UCSD-AML1 (cell line): ENCODE data around the gene UNC79.

ENCODE experiments used
- DNase-seq: peaks from one replicate; lab custom pipeline; 2025; ENCODE audit not compliant: unreplicated experiment; lab: John Stamatoyannopoulos, UW

UNC79 gene

DNA sequence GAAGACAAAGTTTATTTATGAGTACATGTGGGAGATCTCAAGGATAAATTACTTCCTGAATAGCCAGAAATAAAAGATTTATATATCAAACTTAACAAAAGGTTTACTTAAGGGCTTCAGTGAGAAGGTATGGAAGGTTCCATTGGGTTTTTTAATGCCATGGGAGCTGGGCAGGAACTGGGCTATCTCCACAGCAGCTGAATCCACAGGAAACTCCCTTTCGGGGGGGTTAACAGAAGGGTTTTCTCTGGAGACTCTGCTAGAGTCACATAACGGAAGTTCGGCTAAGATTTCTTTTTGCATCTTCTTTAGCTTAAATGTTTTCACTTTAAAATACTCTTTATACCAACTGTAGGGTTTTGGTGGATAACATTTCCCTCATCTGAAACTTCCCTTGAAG lies 113.5 kb downstream of the UNC79 start:
- no peak for DNase-seq

DNA sequence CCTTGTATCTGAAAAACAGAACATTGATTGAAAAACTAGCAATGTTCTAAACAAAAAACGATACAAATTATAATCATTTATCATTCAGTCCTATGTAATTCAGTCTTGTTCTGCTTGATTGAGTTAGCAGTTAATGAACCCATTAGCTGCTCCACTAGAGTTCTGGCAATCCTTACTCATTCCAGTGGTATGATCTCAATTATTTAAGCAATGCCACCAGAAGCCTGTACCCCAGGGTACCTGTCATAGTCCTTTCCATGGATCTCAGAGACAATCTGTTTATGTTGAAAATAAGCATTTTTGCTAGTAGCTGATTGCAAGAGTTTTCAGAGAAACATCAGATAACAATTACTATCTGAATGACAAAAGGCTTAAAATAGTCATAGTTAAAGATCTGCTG lies 115.9 kb downstream of the UNC79 start:
- no peak for DNase-seq

DNA sequence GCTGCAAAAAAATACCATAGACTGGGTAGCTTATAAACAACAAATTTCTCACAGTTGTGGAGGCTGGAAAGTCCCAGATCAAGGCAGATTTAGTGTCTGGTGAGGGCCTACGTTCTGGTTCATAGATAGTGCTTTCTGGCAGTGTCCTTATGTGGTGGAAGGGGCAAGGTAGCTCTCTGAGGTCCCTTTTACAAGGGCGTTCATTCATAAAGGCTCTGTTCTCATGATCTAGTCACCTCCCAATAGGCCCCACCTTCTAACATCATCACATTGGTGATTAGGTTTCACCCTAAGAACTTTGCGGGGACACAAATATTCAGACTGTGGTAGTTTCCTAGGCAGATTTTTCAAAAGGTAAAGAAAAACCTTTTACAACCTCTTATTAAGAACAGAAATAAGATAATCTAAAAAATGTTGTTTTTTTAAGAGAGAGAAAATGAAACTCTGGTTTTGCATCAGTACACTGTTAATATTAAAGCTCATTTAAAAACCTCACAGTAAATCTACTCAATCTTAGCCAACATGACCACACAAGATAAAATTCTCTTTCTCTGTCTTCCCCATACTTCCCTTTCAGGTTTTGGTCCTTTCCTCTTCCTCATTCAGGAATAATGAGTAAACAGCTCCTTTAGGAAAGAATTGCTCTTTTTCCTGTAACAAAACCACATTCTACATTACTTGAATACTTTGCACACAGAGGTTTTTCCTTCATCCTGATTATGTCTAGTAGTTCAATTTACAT lies 117.5 kb downstream of the UNC79 start:
- DNase-seq, result no peak

DNA sequence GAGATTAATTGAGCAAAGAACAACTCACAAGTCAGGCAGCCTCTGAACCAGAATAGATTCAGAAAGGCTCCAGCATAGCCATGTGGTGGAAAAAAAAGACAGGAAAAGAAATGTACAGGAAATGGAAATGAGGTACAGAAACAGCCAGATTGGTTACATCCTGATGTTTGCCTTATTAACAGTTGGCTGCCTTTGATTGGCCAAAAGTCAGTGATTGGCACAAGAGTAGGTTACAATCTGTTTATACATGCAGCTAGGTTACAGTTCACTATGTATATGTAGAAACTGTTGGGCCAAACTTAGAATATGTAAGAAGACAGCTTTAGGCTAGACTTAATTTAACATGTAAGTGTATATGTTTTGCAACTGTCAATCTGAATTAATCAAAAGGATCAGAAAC lies 118.9 kb downstream of the UNC79 start:
- no peak for DNase-seq

DNA sequence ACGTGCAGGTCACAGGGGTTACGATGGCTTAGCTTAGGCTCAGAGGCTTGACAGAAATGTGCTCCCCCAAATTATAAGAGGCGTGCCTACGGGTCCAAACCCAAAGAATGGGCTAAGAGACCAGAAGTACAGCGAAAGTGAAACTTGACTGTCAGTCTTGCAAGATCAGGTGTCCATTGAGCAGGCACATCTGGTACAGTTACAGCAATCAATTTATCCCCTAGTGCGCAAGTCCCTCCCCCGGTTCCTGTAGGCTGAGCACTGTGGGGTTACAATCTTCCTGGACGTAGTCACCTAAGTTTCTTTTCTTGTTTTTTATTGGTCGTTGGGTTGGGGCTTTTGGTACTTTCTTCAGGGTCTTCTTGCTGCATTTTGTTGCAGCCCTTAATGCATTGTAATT lies 134.2 kb downstream of the UNC79 start:
- no peak for DNase-seq

DNA sequence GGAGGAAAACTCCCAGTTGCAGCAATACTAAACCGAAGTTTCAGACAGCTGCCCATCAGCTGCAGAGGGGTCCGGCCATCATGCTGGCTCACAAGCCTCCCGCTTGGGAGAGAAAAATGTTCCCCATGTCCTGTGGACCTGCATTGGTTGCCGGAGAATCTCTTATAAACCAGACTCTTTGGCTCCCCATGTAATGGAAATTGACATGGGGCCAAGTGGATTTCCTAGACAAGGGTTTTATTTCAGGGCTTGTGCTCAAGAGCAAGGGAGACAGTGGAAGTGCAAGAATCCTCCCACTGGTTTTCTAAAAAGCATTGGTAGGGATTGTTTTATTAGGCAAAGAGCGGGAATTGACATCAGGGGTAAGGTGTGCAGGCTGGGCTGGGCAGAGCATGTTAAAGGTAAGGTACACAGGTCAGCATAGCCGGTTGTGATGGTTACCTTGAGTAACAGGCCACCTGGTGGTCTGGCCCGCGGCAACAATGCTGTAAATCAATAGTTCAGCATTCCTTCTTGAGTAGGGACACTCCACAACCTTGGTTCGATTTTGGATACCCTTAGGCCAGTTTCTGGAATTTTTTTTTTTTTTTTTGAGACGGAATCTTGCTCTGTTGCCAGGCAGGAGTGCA lies 135.4 kb downstream of the UNC79 start:
- no peak for DNase-seq

DNA sequence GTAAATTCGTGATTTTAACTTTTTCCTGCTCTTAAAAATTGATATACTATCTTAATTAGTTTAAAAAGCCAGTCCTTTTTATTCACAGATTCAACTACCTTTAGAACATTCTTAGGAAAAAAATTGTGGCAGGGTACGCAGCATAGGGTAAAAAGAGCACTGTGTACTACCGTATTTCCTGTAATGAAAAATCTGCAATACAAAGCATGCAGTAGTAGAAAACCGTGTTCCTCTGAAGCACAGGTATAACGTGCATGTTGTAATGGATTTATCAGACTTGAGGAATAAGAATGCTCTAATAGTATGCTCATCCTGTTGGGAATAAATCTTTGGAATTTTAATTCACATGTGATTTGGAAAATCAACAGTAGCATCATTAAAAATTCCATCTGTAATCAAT lies 140.5 kb downstream of the UNC79 start:
- DNase-seq, result no peak

DNA sequence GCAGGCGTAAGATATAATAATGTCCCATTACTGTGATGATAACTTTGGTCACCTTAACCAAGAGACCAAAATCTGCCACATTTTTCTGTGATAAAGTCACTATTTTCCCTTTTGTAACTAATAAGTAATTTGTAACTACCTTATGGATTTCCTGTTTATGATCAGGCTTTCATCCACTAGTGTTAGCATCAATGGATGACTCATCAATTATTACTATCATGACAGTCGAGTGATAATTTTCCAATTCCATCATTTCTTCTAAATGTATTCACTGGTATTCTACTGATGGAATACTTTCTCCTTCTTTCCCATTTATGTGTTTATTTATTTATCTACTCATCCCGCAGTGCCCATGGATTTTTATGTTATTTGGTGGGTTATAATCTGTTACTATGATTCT lies 148.4 kb downstream of the UNC79 start:
- DNase-seq, result no peak

DNA sequence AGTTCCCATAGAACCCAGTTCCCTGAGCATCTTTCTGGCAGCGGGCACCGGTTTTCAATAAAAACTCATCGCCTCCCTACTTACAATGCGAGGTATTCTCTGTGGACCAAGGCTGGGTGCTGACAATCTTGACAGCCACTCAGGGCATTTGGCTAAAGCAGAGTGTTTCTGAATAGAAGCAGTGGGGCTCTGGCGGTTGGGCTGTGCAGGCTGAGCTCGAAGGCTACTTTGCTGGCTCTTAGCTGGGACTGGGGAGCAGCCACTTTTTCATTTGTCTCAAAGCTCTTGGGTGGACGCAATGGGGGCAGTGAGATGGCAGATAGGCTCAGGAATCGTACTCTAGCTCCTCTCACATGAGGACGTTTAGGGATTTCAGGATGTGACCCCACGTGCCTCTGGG lies 151.8 kb downstream of the UNC79 start:
- no peak for DNase-seq

DNA sequence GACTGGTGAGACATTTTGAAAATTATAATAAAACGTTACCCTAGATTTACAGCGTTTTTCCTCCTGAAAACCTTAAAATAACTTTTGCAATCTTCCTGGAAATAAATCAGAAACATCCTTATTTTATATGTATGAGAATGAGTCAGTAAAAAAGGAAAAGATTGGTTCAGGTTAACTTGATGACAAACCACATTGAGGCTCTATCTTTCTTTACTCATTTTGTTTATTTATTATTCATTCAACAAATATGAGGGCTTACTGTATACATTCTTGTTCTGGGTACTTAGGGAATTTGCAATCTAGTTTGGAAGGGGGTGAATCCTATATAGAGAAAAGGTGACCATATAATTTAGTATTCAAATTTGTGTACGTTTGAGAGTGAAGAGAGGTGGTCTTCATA lies 156.6 kb downstream of the UNC79 start:
- DNase-seq, result no peak

DNA sequence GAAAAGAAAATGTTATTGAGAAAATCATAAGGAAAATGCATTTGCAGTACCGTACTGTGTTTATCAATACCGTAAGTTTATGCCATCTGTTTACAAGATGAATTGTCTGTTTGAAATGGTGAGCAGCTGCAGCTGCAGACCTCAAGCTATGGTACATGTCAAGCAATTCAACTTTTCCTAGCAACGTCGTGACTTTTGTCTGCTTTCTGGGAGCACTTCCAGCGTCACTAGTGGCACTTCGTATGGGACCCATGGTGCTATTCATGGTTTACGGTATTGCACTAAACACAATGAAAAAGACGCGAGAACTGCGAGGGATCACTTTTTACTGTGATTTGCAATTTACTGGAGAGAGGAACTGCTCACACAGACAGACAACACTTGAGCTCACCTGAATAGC lies 160.8 kb downstream of the UNC79 start:
- DNase-seq, result no peak

DNA sequence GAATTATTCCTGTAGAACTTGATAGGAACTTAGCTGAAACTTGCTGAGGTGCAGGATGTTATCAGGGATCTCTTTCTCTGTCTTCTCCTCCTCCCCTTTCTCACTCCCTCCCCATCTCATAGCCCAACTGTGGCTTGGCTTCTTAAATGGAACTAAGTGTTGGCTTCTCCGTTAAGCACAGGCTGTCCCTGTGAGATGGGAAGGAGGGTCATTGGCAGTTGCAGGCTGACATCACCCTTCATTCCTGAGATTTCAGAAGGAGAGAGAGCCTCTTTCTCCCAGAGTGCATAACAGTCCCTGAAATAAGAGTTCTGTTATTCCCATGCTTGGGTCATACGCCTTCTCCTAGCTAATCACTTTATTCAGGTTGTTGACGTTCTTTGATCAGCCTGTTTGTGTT lies 162.0 kb downstream of the UNC79 start:
- no peak for DNase-seq

DNA sequence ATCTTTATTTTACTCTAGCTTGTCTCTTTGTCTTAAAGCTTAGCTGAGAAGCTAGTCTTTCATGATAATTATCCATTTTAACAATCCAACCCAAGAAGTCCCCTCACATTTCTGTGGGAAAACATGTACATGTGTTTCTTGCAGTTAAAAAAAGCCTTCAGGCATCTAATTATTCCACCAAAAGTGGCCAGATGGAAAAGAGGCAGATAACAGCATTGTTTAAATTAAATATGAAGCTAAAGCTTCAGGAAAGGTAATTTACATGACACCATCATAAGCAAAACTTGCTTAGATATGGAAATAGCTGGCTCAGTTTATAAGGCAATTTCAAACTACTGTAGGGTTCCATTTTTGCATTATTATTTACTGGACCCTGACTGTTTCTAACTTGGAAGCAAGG lies 175.4 kb downstream of the UNC79 start:
- no peak for DNase-seq

DNA sequence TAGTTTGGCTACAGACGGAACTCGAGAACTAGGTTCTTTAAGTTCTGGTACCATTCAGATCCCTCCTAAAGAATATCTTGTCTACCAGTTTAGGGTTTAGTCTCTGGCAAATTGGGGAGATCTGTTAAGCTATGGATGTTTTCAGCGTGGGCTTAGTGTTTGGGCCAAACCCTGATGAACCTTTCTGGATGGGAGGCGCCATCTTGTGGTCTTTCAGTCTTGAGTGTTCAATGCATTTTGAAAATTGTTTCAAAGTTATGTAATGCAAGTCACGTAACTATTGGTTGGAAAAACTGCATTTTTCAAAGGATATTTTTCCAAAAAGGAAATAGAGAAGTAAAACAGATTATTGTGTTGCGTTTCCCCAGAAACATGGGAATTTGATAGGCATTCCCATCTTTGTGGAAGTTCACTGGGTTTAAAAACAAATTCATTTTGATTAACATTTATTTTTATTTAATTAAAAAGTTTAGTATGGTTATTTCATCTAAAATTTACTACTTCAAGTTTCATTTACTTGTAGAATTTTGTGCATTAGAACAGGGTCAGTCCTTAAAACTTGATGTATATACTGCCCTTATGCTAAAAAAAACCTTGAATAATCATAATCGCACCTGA lies 188.5 kb downstream of the UNC79 start:
- DNase-seq, result no peak

DNA sequence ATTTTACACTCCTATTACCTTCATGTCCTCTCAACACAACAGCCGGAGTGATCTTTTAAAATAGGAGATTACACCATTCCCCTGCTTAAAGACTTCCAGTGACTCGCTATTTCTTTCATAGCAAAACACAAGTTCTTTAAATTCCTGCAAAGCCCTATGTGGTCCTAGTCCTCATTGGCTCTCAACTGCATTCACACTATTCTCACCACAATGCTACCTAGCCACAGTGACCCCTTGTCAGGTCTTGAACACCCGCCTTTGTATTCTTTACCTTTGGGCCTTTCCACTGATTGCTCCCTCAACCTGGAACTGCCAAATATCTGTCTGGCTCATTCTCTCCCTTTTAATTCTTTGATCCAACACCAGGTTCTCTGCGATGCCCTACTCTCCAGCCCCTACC lies 197.3 kb downstream of the UNC79 start:
- DNase-seq, result no peak

DNA sequence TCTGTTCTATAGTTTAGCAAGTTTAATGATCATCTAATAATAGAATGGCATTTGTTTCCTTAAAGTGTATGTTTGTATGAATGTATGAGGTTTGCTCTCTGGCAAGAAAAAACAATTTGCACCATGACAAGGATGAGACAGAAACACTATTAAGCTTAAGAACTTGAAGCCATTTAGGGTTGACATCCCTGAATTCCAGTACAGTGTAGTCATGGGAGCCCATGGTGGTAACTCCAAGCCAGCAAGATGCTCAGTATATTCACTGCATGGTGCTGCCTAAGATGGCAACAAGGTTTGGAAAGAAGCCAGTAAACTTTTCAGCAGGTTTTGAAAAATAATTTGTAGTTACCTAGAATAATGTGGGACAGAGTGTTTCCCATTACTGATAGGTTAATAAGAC lies 198.9 kb downstream of the UNC79 start:
- no peak for DNase-seq

DNA sequence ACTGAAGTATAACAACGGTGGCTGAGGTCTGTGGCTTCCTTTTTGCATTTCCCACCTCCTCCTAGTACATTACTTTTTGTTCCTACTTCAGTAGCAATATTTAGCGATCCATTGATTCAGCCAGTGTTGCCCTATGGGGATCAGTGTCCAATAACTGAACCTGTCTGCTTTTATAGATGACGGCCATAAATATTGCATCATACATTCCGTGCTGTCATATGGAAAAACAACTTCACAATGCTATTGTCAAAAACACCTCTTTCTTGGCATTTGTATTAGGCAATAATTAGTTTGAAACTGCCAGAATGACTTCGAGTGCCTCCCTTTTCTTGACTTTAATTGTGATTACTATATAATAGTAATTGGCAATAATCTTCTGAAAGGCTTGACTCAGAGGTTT lies 208.1 kb downstream of the UNC79 start:
- no peak for DNase-seq

DNA sequence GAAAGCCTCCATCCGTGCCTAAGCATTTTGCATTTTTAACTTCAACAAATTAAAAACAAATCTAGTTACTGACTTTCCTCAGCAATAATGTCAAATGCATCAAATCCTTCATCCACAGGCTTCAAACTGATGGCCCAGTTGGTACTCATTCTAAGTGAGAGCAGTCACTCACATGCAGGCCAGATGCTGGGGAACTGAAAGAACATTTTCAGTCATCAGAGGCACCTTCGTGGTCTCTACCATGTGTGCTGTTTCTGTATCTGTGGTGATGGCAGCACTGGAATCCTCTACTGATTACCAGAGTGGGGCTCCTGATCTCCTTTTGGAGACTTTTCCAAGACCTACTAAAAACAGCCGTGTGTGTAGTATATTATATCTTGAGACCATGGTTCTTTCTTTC lies 212.4 kb downstream of the UNC79 start:
- no peak for DNase-seq

DNA sequence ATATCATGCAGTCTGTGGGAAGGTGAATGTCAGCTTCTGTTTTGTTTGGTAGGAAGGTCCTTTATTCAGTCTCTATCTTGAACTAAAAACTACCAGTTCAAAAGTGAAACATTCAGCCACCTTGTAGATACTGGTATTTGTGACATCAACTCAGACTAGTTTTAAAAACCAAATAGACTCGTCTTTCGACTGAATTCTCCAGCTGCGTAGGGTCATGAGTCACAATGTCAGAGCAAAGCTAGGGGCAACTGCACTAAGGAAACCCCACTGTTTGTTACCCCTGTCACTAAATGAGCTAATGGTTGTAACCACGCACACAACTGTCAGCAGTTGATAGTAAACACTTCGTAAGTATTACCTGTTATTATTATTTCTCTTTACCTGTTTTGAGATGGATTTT lies 212.9 kb downstream of the UNC79 start:
- DNase-seq, result no peak

DNA sequence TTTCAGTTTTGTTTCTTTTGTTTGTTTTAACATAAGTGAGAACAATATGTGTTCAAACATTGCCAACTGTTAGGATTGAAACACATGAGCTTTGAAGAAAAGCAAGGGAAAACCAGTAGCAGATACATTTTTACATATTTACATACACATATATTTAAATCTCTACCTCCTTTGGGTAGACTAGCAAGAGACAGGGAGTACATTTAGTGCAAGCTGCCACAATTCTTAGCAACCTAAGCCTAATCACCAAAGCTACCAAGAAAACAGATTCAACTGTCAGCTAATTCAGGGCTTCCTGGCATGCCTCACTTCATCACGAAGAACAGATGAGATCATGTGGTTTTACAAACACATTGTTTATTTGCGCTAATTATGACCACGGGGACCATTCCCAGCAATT lies 214.5 kb downstream of the UNC79 start:
- no peak for DNase-seq

DNA sequence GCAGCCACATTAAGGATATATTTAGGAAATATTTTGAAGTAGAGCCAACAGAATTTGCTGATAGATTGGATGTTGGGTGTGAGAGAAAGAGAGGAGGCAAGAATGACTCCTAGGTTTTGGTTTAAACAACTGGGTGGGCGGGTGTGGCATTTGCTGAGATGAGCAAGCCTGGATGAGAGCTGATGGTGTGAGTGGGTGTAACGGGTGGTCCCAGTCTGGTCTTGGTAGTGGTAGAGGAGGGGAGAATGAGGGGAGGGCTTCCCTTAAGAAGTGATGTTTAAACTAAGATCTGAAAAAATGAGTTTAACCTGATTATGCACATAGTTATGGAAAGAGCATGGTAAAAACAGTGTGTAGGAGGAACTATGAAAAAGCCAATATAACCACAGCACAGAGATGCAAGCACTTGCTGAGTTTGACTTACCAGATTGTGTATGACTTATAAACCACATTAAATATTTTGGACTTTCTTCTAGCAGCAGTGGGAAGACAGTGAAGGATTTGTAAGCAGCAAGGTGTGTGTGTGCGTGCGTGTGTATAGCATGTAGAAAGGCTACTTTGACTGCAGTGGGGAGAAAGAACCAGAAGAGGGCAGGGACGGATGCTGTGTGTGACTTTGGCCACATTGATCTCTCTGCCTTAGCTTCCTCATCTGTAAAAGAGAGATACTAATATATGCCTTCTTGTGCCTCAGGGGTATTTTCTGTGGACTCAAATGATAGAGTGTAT lies 217.9 kb downstream of the UNC79 start:
- DNase-seq, result no peak

DNA sequence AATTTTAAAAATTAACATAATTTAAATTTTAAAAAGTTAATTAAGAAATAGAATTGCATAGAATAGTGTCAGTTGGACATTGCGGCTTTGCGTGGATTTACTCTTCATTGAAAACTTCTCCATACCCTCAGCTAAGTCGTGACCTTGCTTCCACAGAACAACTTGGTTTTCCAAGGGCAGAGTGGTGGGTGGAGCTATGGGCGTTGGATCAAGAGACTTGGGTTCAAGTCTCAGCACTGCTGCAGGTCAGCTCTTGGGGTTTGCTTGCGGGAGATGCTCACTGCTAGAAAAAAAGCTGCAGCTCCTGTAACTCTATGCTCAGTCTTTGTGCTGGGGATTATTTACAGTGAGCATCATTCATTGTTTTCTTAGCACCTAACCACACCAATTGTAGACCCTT lies 223.9 kb downstream of the UNC79 start:
- DNase-seq, result no peak
